HepG2 (cell line): Measurements from ENCODE around the gene RECQL5. TPM values are rescaled to one million over a fixed set of nuclear protein-coding genes. Genes with fewer than 3 reads are reported as not detected.

Source experiments
- ATAC-seq: fragments of 200-7000 bp; cut with Tn5 transposase; 3 replicates; pipeline ENCODE4 v1.9.1; 2020; ENCODE audit warnings: mild to moderate bottlenecking, moderate library complexity
- BruUV-seq: library from RNA; stranded (reverse); fragments of 400-500 nt; replicated peaks from 2 replicates; lab custom pipeline; 2021; lab: Mats Ljungman, UMichigan
- CTCF ChIA-PET: fragments of 300-600 bp; formaldehyde crosslinking; extraction: SDS; loops from one replicate; lab custom pipeline; 2021; ENCODE audit warnings: low total read pairs, inconsistent platforms, low intra/inter-chr PET ratio; lab: Yijun Ruan, JAX
- POLR2A ChIA-PET: fragments of 350-600 bp; sonication (Branson Sonifier 250); formaldehyde crosslinking; loops from one replicate; lab custom pipeline; 2020; ENCODE audit warnings: antibody characterized with exemption, inconsistent platforms; lab: Yijun Ruan, JAX
- DNase-seq: peaks from one replicate; pipeline ENCODE4 v3.0.0-alpha.2; 2015; ENCODE audit warnings: low spot score
- FAIRE-seq: peaks from 3 replicates; lab custom pipeline; 2011; peaks lifted over from hg19 to GRCh38; lab: Jason Lieb, UNC
- H2AFZ ChIP-seq: one replicate; pipeline ENCODE4 v1.6.1; 2011; ENCODE audit warnings: low read length, inconsistent platforms
- H3K27ac ChIP-seq: fragments of 300-600 bp; 3 replicates; pipeline ENCODE4 v1.8.0; 2011; ENCODE audit warnings: mixed run types, mild to moderate bottlenecking, mixed read lengths, low read length, inconsistent platforms; ENCODE audit not compliant: insufficient read depth; ENCODE audit errors: extremely low read length
- H3K27me3 ChIP-seq, 2 experiments: fragments of 200-600 bp in 1 of 2; 2 replicates in 1 of 2; 3 replicates in 1 of 2; pipeline versions ENCODE4 v1.6.0 to v1.8.0; 2011; ENCODE audit warnings: low read length in 2 of 2, mild to moderate bottlenecking in 2 of 2, moderate library complexity in 2 of 2, inconsistent platforms in 1 of 2; ENCODE audit not compliant: insufficient read depth in 2 of 2, control insufficient read depth in 1 of 2
- H3K36me3 ChIP-seq, 2 experiments: fragments of 200-600 bp in 1 of 2; replicated peaks in 1 of 2; 2 replicates in 1 of 2; 3 replicates in 1 of 2; pipeline versions ENCODE4 v1.5.1 to v1.8.0; 2011; ENCODE audit warnings: low read length in 2 of 2, inconsistent platforms in 1 of 2; ENCODE audit not compliant: insufficient read depth in 2 of 2, control insufficient read depth in 1 of 2
- H3K4me1 ChIP-seq: 2 replicates; pipeline ENCODE4 v1.5.1; 2012; ENCODE audit warnings: low read length, inconsistent platforms; ENCODE audit not compliant: insufficient read depth
- H3K4me2 ChIP-seq: 2 replicates; pipeline ENCODE4 v1.6.0; 2011; ENCODE audit warnings: low read depth, low read length, inconsistent platforms
- H3K4me3 ChIP-seq, 3 experiments: fragments of 200-600 bp in 1 of 3; sonication (generic), shearing (Covaris generic) in 1 of 3; replicated peaks in 1 of 3; 2 replicates each; pipeline ENCODE4 v1.5.1; 2011 to 2016; ENCODE audit warnings: low read length in 3 of 3, inconsistent platforms in 2 of 3, low read depth in 2 of 3, mild to moderate bottlenecking in 2 of 3, control low read depth in 1 of 3, mixed read lengths in 1 of 3; ENCODE audit not compliant: insufficient read depth in 1 of 3
- H3K79me2 ChIP-seq: one replicate; pipeline ENCODE4 v1.6.1; 2011; ENCODE audit warnings: low read length, inconsistent platforms; ENCODE audit not compliant: insufficient read depth
- H3K9ac ChIP-seq: 2 replicates; pipeline ENCODE4 v1.6.0; 2011; ENCODE audit warnings: mild to moderate bottlenecking, low read depth, low read length, inconsistent platforms; ENCODE audit not compliant: insufficient read depth
- H3K9me3 ChIP-seq: 2 replicates; pipeline ENCODE4 v1.5.1; 2012; ENCODE audit warnings: mild to moderate bottlenecking, low read length
- H4K20me1 ChIP-seq: 2 replicates; pipeline ENCODE4 v1.6.0; 2011; ENCODE audit warnings: inconsistent platforms, mild to moderate bottlenecking, low read length, moderate library complexity; ENCODE audit not compliant: insufficient read depth
- DMAP1 ChIP-seq: IDR thresholded peaks from 2 replicates; pipeline ENCODE4 v1.6.1; 2016
- SMAD9 ChIP-seq: sonication (generic); formaldehyde crosslinking; IDR thresholded peaks from 2 replicates; pipeline ENCODE4 v1.5.1; 2020; ENCODE audit warnings: mild to moderate bottlenecking, missing genetic modification reagents
- TARDBP ChIP-seq: sonication (generic); formaldehyde crosslinking; IDR thresholded peaks from 2 replicates; pipeline ENCODE4 v1.8.0; 2022; ENCODE audit warnings: mild to moderate bottlenecking, missing genetic modification reagents
- WGBS: methylation state at CpG from one replicate; pipeline ENCODE4 v1.1.6; 2017; ENCODE audit warnings: low lambda C conversion rate; 5-methylcytosine and 5-hydroxymethylcytosine counted together
- in situ Hi-C: cut with HindIII; loops from 2 replicates; pipeline ENCODE4 v1.10.0; 2017; ENCODE audit warnings: low pct_unique_long_range_greater_than_20kb; ENCODE audit not compliant: extremely low pct_ligation_motif_present
- intact Hi-C: fragments of 100-400 bp; cut with micrococcal nuclease; formaldehyde crosslinking; loops from one replicate; pipeline ENCODE4 v1.10.0; 2022; ENCODE audit not compliant: unreplicated experiment
- polyA plus RNA-seq, 8 experiments: library from polyadenylated mRNA; depleted of rRNA in 3 of 8; stranded (reverse) in 7 of 8; unstranded in 1 of 8; fragments of >200 nt; fragmentation: Illumina TruSeq in 4 of 8; extraction: Trizol in 4 of 8; gene quantifications; 2 replicates each; pipeline versions ENCODE4 v1.2.1 to v1.2.3, GENCODE V29; 2011 to 2016; ENCODE audit warnings: low read depth in 4 of 8, missing spikeins in 1 of 8, mixed read lengths in 1 of 8; ENCODE audit not compliant: insufficient read depth in 1 of 8
- total RNA-seq, 5 experiments: library from RNA; depleted of rRNA; stranded (reverse); fragments of >200 nt; fragmentation: Illumina TruSeq; extraction: Trizol; gene quantifications; 2 replicates each; pipeline ENCODE4 v1.2.3, GENCODE V29; 2016; ENCODE audit warnings: low read depth in 1 of 5
- TF ChIP-seq, protein P1 (sequence below): sonication (generic); formaldehyde crosslinking; IDR thresholded peaks from 2 replicates; pipeline ENCODE4 v1.4.0; 2020; ENCODE audit warnings: missing genetic modification reagents
- TF ChIP-seq, protein P2 (sequence below): IDR thresholded peaks from 2 replicates; pipeline ENCODE4 v1.6.1; 2016; ENCODE audit warnings: mild to moderate bottlenecking
- TF ChIP-seq, protein P3 (sequence below): sonication (generic); formaldehyde crosslinking; conservative IDR thresholded peaks from 2 replicates; pipeline ENCODE4 v1.4.0; 2020; ENCODE audit warnings: mild to moderate bottlenecking, missing genetic modification reagents, moderate library complexity
- TF ChIP-seq, protein P4 (sequence below): IDR thresholded peaks from 2 replicates; pipeline ENCODE4 v1.6.1; 2016; ENCODE audit warnings: low read depth, missing genetic modification reagents, missing compliant biosample characterization
- TF ChIP-seq, protein P5 (sequence below): IDR thresholded peaks from 2 replicates; pipeline ENCODE4 v1.6.1; 2018; ENCODE audit warnings: missing genetic modification reagents, mild to moderate bottlenecking, missing compliant biosample characterization

Gene RECQL5
- total and polyA plus RNA-seq, 2 of the 13 experiments (the other 11 are each of a cell fraction or from before 2014, with no cell fraction given) = 27.7 to 32.0 TPM

DNA sequence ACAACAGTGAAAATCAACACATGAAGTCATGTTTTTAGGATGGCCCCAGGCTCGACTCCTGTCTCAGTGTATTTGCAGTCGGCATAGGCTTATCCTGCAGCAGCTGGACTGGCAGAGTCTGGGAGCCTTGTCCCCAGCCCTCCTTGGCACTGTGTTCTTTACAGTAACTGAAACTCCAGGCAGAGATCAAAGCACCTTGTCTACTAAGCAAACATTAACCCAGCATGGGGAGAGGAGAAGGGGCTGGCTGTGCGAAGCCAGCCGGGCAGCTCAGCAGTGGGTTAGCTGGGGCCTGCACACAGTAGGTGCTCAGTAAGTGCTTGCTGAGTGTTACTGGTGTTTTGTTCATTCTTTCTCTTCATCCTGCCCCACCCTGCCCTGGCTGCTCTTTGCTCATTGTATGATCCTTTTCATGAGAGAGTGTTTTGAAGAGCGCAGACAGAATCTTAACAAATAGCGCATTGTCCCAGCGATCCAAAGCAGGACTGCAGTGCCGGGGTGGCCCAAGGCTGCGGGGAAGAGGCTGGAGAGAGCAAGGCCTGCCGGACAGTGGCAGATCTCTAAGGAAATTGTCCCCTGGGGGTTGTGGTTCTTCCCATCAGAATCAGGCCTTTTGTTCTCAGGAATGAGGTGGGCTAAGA is 30.8 kb upstream of the RECQL5 start:
- ChIA-PET CTCF (interaction anchor here (1.6 kb wide), 1 partner anchor 64 kb away, joined by 3 read pairs; the partner anchor contains the start of gene SMIM5), POLR2A (interaction anchor here (1.4 to 2.3 kb wide), 3 partner anchors 31 to 82 kb away, joined by 4 to 6 read pairs (median 5); partner anchors contain the start of genes RECQL5 and SAP30BP)
- in situ Hi-C loops (no loop called here), intact Hi-C loops (no loop called here)
- Histone ChIP-seq H3K4me2 (peak overlapping the region; percentile 49), H3K27me3 (no peaks in the 10 kb centered on the region), H3K4me1 (peaks cover 44% of the 10 kb centered on the region), H3K79me2 (no peaks in the 10 kb centered on the region), H4K20me1 (no peaks in the 10 kb centered on the region), H3K9me3 (no peaks in the 10 kb centered on the region), H3K4me3 (no peak overlapping the region; a peak in 1 of 6 replicates), H3K9ac (peak overlapping the region; percentile 36), H2AFZ (no peak overlapping the region), H3K27ac (peak overlapping the region; percentile 67), H3K36me3 (peaks cover 44 to 76% of the 10 kb centered on the region in 2 experiments)
- ATAC-seq (peak; percentile 76), FAIRE-seq (peak; percentile 76), DNase-seq (peak; percentile 68)
- 47% methylated on average over 10 of the region's 10 CpGs for WGBS
- BruUV-seq = no TSS peak
- TF ChIP-seq, protein P1, sequence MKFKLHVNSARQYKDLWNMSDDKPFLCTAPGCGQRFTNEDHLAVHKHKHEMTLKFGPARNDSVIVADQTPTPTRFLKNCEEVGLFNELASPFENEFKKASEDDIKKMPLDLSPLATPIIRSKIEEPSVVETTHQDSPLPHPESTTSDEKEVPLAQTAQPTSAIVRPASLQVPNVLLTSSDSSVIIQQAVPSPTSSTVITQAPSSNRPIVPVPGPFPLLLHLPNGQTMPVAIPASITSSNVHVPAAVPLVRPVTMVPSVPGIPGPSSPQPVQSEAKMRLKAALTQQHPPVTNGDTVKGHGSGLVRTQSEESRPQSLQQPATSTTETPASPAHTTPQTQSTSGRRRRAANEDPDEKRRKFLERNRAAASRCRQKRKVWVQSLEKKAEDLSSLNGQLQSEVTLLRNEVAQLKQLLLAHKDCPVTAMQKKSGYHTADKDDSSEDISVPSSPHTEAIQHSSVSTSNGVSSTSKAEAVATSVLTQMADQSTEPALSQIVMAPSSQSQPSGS (CRISPR knock-in tag) = 0 out of 2 replicates have a peak, but pooled peaks have one; percentile 41
- TF ChIP-seq DMAP1 (no peak), TARDBP (CRISPR knock-in tag) (0 out of 2 replicates have a peak, but pooled peaks have one; percentile 28), SMAD9 (CRISPR knock-in tag) (0 out of 2 replicates have a peak, but pooled peaks have one; percentile 23)
- TF ChIP-seq, protein P2, sequence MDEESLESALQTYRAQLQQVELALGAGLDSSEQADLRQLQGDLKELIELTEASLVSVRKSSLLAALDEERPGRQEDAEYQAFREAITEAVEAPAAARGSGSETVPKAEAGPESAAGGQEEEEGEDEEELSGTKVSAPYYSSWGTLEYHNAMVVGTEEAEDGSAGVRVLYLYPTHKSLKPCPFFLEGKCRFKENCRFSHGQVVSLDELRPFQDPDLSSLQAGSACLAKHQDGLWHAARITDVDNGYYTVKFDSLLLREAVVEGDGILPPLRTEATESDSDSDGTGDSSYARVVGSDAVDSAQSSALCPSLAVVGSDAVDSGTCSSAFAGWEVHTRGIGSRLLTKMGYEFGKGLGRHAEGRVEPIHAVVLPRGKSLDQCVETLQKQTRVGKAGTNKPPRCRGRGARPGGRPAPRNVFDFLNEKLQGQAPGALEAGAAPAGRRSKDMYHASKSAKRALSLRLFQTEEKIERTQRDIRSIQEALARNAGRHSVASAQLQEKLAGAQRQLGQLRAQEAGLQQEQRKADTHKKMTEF (CRISPR knock-in tag) = 0 out of 2 replicates have a peak, but pooled peaks have one; percentile 25
- TF ChIP-seq, protein P3, sequence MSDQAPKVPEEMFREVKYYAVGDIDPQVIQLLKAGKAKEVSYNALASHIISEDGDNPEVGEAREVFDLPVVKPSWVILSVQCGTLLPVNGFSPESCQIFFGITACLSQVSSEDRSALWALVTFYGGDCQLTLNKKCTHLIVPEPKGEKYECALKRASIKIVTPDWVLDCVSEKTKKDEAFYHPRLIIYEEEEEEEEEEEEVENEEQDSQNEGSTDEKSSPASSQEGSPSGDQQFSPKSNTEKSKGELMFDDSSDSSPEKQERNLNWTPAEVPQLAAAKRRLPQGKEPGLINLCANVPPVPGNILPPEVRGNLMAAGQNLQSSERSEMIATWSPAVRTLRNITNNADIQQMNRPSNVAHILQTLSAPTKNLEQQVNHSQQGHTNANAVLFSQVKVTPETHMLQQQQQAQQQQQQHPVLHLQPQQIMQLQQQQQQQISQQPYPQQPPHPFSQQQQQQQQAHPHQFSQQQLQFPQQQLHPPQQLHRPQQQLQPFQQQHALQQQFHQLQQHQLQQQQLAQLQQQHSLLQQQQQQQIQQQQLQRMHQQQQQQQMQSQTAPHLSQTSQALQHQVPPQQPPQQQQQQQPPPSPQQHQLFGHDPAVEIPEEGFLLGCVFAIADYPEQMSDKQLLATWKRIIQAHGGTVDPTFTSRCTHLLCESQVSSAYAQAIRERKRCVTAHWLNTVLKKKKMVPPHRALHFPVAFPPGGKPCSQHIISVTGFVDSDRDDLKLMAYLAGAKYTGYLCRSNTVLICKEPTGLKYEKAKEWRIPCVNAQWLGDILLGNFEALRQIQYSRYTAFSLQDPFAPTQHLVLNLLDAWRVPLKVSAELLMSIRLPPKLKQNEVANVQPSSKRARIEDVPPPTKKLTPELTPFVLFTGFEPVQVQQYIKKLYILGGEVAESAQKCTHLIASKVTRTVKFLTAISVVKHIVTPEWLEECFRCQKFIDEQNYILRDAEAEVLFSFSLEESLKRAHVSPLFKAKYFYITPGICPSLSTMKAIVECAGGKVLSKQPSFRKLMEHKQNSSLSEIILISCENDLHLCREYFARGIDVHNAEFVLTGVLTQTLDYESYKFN (CRISPR knock-in tag) = no peak; the same call in 1 of the 2 replicates
- TF ChIP-seq, protein P4, sequence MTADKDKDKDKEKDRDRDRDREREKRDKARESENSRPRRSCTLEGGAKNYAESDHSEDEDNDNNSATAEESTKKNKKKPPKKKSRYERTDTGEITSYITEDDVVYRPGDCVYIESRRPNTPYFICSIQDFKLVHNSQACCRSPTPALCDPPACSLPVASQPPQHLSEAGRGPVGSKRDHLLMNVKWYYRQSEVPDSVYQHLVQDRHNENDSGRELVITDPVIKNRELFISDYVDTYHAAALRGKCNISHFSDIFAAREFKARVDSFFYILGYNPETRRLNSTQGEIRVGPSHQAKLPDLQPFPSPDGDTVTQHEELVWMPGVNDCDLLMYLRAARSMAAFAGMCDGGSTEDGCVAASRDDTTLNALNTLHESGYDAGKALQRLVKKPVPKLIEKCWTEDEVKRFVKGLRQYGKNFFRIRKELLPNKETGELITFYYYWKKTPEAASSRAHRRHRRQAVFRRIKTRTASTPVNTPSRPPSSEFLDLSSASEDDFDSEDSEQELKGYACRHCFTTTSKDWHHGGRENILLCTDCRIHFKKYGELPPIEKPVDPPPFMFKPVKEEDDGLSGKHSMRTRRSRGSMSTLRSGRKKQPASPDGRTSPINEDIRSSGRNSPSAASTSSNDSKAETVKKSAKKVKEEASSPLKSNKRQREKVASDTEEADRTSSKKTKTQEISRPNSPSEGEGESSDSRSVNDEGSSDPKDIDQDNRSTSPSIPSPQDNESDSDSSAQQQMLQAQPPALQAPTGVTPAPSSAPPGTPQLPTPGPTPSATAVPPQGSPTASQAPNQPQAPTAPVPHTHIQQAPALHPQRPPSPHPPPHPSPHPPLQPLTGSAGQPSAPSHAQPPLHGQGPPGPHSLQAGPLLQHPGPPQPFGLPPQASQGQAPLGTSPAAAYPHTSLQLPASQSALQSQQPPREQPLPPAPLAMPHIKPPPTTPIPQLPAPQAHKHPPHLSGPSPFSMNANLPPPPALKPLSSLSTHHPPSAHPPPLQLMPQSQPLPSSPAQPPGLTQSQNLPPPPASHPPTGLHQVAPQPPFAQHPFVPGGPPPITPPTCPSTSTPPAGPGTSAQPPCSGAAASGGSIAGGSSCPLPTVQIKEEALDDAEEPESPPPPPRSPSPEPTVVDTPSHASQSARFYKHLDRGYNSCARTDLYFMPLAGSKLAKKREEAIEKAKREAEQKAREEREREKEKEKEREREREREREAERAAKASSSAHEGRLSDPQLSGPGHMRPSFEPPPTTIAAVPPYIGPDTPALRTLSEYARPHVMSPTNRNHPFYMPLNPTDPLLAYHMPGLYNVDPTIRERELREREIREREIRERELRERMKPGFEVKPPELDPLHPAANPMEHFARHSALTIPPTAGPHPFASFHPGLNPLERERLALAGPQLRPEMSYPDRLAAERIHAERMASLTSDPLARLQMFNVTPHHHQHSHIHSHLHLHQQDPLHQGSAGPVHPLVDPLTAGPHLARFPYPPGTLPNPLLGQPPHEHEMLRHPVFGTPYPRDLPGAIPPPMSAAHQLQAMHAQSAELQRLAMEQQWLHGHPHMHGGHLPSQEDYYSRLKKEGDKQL = 0 out of 2 replicates have a peak, but pooled peaks have one; percentile 21
- TF ChIP-seq, protein P5, sequence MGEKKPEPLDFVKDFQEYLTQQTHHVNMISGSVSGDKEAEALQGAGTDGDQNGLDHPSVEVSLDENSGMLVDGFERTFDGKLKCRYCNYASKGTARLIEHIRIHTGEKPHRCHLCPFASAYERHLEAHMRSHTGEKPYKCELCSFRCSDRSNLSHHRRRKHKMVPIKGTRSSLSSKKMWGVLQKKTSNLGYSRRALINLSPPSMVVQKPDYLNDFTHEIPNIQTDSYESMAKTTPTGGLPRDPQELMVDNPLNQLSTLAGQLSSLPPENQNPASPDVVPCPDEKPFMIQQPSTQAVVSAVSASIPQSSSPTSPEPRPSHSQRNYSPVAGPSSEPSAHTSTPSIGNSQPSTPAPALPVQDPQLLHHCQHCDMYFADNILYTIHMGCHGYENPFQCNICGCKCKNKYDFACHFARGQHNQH = 0 out of 2 replicates have a peak, but pooled peaks have one; percentile 22
